GM23338 (cell line): Measurements from ENCODE around the gene ZBTB42. TPM values are rescaled to one million over a fixed set of nuclear protein-coding genes. Genes with fewer than 3 reads are reported as not detected.

ENCODE experiments used
- ATAC-seq: fragments of 200-7000 bp; cut with Tn5 transposase; 3 replicates; pipeline ENCODE4 v1.9.1; 2020
- DNase-seq: peaks from one replicate; pipeline ENCODE4 v3.0.0-alpha.2; 2015; ENCODE audit warnings: low spot score
- H2AFZ ChIP-seq: fragments of 200-600 bp; sonication (generic); 2 replicates; pipeline ENCODE4 v1.8.0; 2016; ENCODE audit warnings: antibody characterized with exemption, mild to moderate bottlenecking, moderate library complexity
- H3F3A ChIP-seq: fragments of 200-600 bp; sonication (generic); replicated peaks from 2 replicates; pipeline ENCODE4 v1.8.0; 2017; ENCODE audit warnings: antibody characterized with exemption, mixed run types, low read depth
- H3K27ac ChIP-seq: fragments of 200-600 bp; sonication (generic); 2 replicates; pipeline ENCODE4 v1.6.1; 2016; ENCODE audit warnings: low read depth
- H3K27me3 ChIP-seq: fragments of 200-600 bp; sonication (generic); 2 replicates; pipeline ENCODE4 v1.8.0; 2016; ENCODE audit warnings: mild to moderate bottlenecking, mixed run types, moderate library complexity; ENCODE audit not compliant: insufficient read depth
- H3K36me3 ChIP-seq: fragments of 200-600 bp; sonication (generic); 2 replicates; pipeline ENCODE4 v1.8.0; 2016; ENCODE audit warnings: mild to moderate bottlenecking; ENCODE audit not compliant: insufficient read depth
- H3K4me1 ChIP-seq: fragments of 200-600 bp; sonication (generic); 2 replicates; pipeline ENCODE4 v1.8.0; 2016; ENCODE audit warnings: mild to moderate bottlenecking, moderate library complexity; ENCODE audit not compliant: insufficient read depth
- H3K4me2 ChIP-seq: fragments of 200-600 bp; sonication (generic); 2 replicates; pipeline ENCODE4 v1.7.1; 2017; ENCODE audit warnings: mixed run types
- H3K4me3 ChIP-seq: fragments of 200-600 bp; sonication (generic); 2 replicates; pipeline ENCODE4 v1.6.1; 2016; ENCODE audit warnings: mixed run types
- H3K79me2 ChIP-seq: fragments of 200-600 bp; sonication (generic); replicated peaks from 2 replicates; pipeline ENCODE4 v1.8.0; 2017; ENCODE audit warnings: mild to moderate bottlenecking; ENCODE audit not compliant: insufficient read depth
- H3K9me2 ChIP-seq: fragments of 200-600 bp; sonication (generic); 2 replicates; pipeline ENCODE4 v1.8.0; 2017; ENCODE audit not compliant: insufficient read depth
- H4K20me1 ChIP-seq: fragments of 200-600 bp; sonication (generic); replicated peaks from 2 replicates; pipeline ENCODE4 v1.8.0; 2017; ENCODE audit warnings: mild to moderate bottlenecking; ENCODE audit not compliant: insufficient read depth
- H3K27ac Mint-ChIP-seq: 2 replicates; pipeline ENCODE4 v1.8.0; 2020; ENCODE audit warnings: inconsistent platforms, mild to moderate bottlenecking, moderate library complexity, mixed read lengths
- H3K27me3 Mint-ChIP-seq: 3 replicates; pipeline ENCODE4 v1.8.0; 2022; ENCODE audit warnings: low read depth, mild to moderate bottlenecking, moderate library complexity, mixed read lengths, inconsistent platforms; ENCODE audit not compliant: insufficient read depth, poor library complexity
- H3K36me3 Mint-ChIP-seq: 3 replicates; pipeline ENCODE4 v1.8.0; 2021; ENCODE audit warnings: low read depth, mild to moderate bottlenecking, inconsistent platforms, moderate library complexity, mixed read lengths
- H3K4me1 Mint-ChIP-seq: 3 replicates; pipeline ENCODE4 v1.8.0; 2020; ENCODE audit warnings: mild to moderate bottlenecking, inconsistent platforms, mixed read lengths
- H3K4me3 Mint-ChIP-seq: 3 replicates; pipeline ENCODE4 v1.8.0; 2021; ENCODE audit warnings: moderate library complexity, mild to moderate bottlenecking, inconsistent platforms, mixed read lengths
- H3K9me3 Mint-ChIP-seq: 3 replicates; pipeline ENCODE4 v1.8.0; 2020; ENCODE audit warnings: moderate library complexity, mild to moderate bottlenecking, inconsistent platforms, mixed read lengths
- CREB1 ChIP-seq: fragments of 250-450 bp; sonication (Bioruptor Pico); IDR thresholded peaks from 2 replicates; pipeline ENCODE4 v1.5.0; 2020; ENCODE audit warnings: low read depth, mild to moderate bottlenecking, moderate library complexity
- EZH2 ChIP-seq: fragments of 200-600 bp; sonication (generic); IDR thresholded peaks from one replicate; pipeline ENCODE4 v1.8.0; 2017; ENCODE audit warnings: antibody characterized with exemption, mild to moderate bottlenecking, low read depth; ENCODE audit not compliant: unreplicated experiment
- EZH2phosphoT487 ChIP-seq: fragments of 200-600 bp; sonication (generic); IDR thresholded peaks from one replicate; pipeline ENCODE4 v1.8.1; 2018; ENCODE audit warnings: antibody characterized with exemption; ENCODE audit not compliant: unreplicated experiment
- JUNB ChIP-seq: IDR thresholded peaks from one replicate; pipeline ENCODE4 v1.6.1; 2016; ENCODE audit warnings: antibody characterized with exemption; ENCODE audit not compliant: unreplicated experiment
- NANOG ChIP-seq: IDR thresholded peaks from 2 replicates; pipeline ENCODE4 v1.6.1; 2016; ENCODE audit warnings: antibody characterized with exemption, borderline replicate concordance
- POLR2AphosphoS5 ChIP-seq: IDR thresholded peaks from 2 replicates; pipeline ENCODE4 v1.6.1; 2016; ENCODE audit warnings: antibody characterized with exemption, low read depth
- STAT1 ChIP-seq: IDR thresholded peaks from one replicate; pipeline ENCODE4 v1.6.1; 2016; ENCODE audit warnings: antibody characterized with exemption; ENCODE audit not compliant: unreplicated experiment
- ZNF114 ChIP-seq: fragments of 250-450 bp; sonication (Bioruptor Pico); IDR thresholded peaks from 2 replicates; pipeline ENCODE4 v1.5.0; 2020; ENCODE audit warnings: mild to moderate bottlenecking, moderate library complexity
- ZNF331 ChIP-seq: fragments of 250-450 bp; sonication (Bioruptor Pico); IDR thresholded peaks from 2 replicates; pipeline ENCODE4 v1.5.0; 2020; ENCODE audit warnings: low read depth, mild to moderate bottlenecking, moderate library complexity
- polyA plus RNA-seq: library from polyadenylated mRNA; unstranded; fragments of >200 nt; fragmentation: Nextera tagmentation; extraction: Ambion mirVana; gene quantifications from 2 replicates; pipeline ENCODE4 v1.2.1, GENCODE V29; 2016
- total RNA-seq: library from RNA; depleted of rRNA; stranded (reverse); fragments of >200 nt; shearing (Covaris generic); gene quantifications from 2 replicates; pipeline ENCODE4 v1.2.3, GENCODE V29; 2014
- TF ChIP-seq, protein P1 (sequence below): IDR thresholded peaks from one replicate; pipeline ENCODE4 v1.6.1; 2018; ENCODE audit warnings: antibody characterized with exemption; ENCODE audit not compliant: unreplicated experiment
- TF ChIP-seq, protein P2 (sequence below): IDR thresholded peaks from 2 replicates; pipeline ENCODE4 v1.6.1; 2016; ENCODE audit warnings: antibody characterized with exemption

ZBTB42 gene
- total and polyA plus RNA-seq, 2 experiments from 2014 or later = 0.70 to 4.4 TPM

- peaks cover 11% of the 10 kb centered on the region for H3K4me1 ChIP-seq
- no peak overlapping the region for H3K4me3 Mint-ChIP-seq
- H3K4me2 ChIP-seq = peak overlapping the region; percentile 14; the same call in 1 of the 2 replicates
- H3K9me2 ChIP-seq = no peaks in the 10 kb centered on the region; the same call in 1 of the 2 replicates
- no peaks in the 10 kb centered on the region for H4K20me1 ChIP-seq
- H3K4me1 Mint-ChIP-seq = peaks cover 17% of the 10 kb centered on the region
- peaks cover 9% of the 10 kb centered on the region; the same call in 1 of the 2 replicates for H3F3A ChIP-seq
- DNase-seq (no peak), ATAC-seq (no peak)
- no peak overlapping the region for H3K27ac ChIP-seq
- H2AFZ ChIP-seq = no peak overlapping the region
- peak overlapping the region; percentile 90; the same call in 1 of the 2 replicates for H3K27ac Mint-ChIP-seq
- no peaks in the 10 kb centered on the region for H3K27me3 ChIP-seq
- peaks cover 3% of the 10 kb centered on the region for H3K27me3 Mint-ChIP-seq
- H3K36me3 ChIP-seq = 0 out of 2 replicates have a peak, but pooled peaks cover 5% of the 10 kb centered on the region
- no peaks in the 10 kb centered on the region for H3K79me2 ChIP-seq
- peaks cover 12% of the 10 kb centered on the region for H3K9me3 Mint-ChIP-seq
- TF ChIP-seq POLR2AphosphoS5 (no peak), JUNB (no peak), EZH2phosphoT487 (no peak), STAT1 (no peak), CREB1 (CRISPR knock-in tag) (no peak), ZNF331 (CRISPR knock-in tag) (no peak)
- TF ChIP-seq, protein P1, sequence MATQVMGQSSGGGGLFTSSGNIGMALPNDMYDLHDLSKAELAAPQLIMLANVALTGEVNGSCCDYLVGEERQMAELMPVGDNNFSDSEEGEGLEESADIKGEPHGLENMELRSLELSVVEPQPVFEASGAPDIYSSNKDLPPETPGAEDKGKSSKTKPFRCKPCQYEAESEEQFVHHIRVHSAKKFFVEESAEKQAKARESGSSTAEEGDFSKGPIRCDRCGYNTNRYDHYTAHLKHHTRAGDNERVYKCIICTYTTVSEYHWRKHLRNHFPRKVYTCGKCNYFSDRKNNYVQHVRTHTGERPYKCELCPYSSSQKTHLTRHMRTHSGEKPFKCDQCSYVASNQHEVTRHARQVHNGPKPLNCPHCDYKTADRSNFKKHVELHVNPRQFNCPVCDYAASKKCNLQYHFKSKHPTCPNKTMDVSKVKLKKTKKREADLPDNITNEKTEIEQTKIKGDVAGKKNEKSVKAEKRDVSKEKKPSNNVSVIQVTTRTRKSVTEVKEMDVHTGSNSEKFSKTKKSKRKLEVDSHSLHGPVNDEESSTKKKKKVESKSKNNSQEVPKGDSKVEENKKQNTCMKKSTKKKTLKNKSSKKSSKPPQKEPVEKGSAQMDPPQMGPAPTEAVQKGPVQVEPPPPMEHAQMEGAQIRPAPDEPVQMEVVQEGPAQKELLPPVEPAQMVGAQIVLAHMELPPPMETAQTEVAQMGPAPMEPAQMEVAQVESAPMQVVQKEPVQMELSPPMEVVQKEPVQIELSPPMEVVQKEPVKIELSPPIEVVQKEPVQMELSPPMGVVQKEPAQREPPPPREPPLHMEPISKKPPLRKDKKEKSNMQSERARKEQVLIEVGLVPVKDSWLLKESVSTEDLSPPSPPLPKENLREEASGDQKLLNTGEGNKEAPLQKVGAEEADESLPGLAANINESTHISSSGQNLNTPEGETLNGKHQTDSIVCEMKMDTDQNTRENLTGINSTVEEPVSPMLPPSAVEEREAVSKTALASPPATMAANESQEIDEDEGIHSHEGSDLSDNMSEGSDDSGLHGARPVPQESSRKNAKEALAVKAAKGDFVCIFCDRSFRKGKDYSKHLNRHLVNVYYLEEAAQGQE = no peak
- H3K36me3 Mint-ChIP-seq = peaks cover 51% of the 10 kb centered on the region
- H3K4me3 ChIP-seq = no peak overlapping the region
Measured at GRCh38 chr14:104769324-104770071, 31.4 kb upstream of the ZBTB42 start.

DNA sequence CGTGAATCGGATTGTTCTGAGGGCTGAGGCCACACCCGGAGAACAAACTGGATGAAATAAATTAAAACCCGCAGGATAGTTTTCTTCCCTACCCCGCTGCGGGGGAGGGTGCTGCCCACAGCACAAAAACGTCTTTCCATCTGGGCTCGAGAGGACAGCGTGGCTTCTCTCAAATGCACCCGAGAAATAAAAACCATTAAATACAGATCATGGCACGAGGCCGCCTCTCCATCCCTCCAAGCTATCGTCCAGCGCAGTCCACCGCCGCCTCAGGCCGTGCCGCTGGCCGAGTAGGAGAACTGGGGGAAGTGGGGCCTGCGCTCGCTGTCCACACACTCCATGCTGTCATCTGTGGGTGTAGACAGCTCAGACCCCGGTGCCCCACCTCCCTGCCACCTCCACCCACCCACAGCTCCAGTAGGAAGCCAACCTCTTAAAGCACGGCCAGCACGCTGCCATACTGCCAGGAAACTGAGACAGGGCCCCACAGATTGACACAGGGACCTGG is 30.8 kb upstream of the ZBTB42 start:
- DNase-seq (no peak), ATAC-seq (no peak)
- peaks cover 51% of the 10 kb centered on the region for H3K36me3 Mint-ChIP-seq
- peaks cover 12% of the 10 kb centered on the region for H3K9me3 Mint-ChIP-seq
- no peak overlapping the region for H3K4me3 ChIP-seq
- H3K27ac Mint-ChIP-seq = no peak overlapping the region
- H4K20me1 ChIP-seq = no peaks in the 10 kb centered on the region
- H3K9me2 ChIP-seq = no peaks in the 10 kb centered on the region; the same call in 1 of the 2 replicates
- H2AFZ ChIP-seq = no peak overlapping the region
- peaks cover 11% of the 10 kb centered on the region for H3K4me1 ChIP-seq
- H3K27me3 Mint-ChIP-seq = peaks cover 3% of the 10 kb centered on the region
- peaks cover 17% of the 10 kb centered on the region for H3K4me1 Mint-ChIP-seq
- H3F3A ChIP-seq = peaks cover 9% of the 10 kb centered on the region; the same call in 1 of the 2 replicates
- no peaks in the 10 kb centered on the region for H3K79me2 ChIP-seq
- H3K27ac ChIP-seq = no peak overlapping the region
- H3K4me2 ChIP-seq = no peak overlapping the region
- 0 out of 2 replicates have a peak, but pooled peaks cover 5% of the 10 kb centered on the region for H3K36me3 ChIP-seq
- no peaks in the 10 kb centered on the region for H3K27me3 ChIP-seq
- no peak overlapping the region for H3K4me3 Mint-ChIP-seq
- TF ChIP-seq ZNF114 (CRISPR knock-in tag) (no peak), NANOG (no peak), EZH2 (no peak), STAT1 (no peak), CREB1 (CRISPR knock-in tag) (no peak), JUNB (no peak), ZNF331 (CRISPR knock-in tag) (no peak), POLR2AphosphoS5 (no peak), EZH2phosphoT487 (no peak)
- TF ChIP-seq, protein P2, sequence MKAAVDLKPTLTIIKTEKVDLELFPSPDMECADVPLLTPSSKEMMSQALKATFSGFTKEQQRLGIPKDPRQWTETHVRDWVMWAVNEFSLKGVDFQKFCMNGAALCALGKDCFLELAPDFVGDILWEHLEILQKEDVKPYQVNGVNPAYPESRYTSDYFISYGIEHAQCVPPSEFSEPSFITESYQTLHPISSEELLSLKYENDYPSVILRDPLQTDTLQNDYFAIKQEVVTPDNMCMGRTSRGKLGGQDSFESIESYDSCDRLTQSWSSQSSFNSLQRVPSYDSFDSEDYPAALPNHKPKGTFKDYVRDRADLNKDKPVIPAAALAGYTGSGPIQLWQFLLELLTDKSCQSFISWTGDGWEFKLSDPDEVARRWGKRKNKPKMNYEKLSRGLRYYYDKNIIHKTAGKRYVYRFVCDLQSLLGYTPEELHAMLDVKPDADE = no peak
- TF ChIP-seq, protein P1 = no peak
